ENCODE results near the gene SLC25A25. TPM values are rescaled to one million over a fixed set of nuclear protein-coding genes. Genes with fewer than 3 reads are reported as not detected.
A peak's percentile ranks its signal among the peaks of the same experiment; 100 is the strongest.

SLC25A25 gene
- total and polyA plus RNA-seq, 9 of the 15 experiments (the other 6 are each of a cell fraction or from before 2014, with no cell fraction given) = 0.07 to 35.9 (median 23.2) TPM

GRCh38 chr9:128082151-128082550 is 14.1 kb downstream of the SLC25A25 start (continued):
- TF ChIP-seq ZNF707 (CRISPR knock-in tag; conservative IDR thresholded peaks at IDR 0.05) = 0 out of 2 replicates have a peak, but pooled peaks have one; percentile 15
- no peak for TF ChIP-seq ZNF512 (tag; IDR thresholded peaks at IDR 0.05)
- peak; percentile 82 for TF ChIP-seq SOX6 (IDR thresholded peaks at IDR 0.05)
- TF ChIP-seq NCOA4 (IDR thresholded peaks at IDR 0.05; ENCODE audit: partially characterized antibody) = no peak
- TF ChIP-seq CLOCK (CRISPR knock-in tag; IDR thresholded peaks at IDR 0.05; ENCODE audit: borderline replicate concordance) = no peak
- TF ChIP-seq EWSR1 (IDR thresholded peaks at IDR 0.05; ENCODE audit: borderline replicate concordance, low read depth, partially characterized antibody) = no peak
- no peak for TF ChIP-seq THRAP3 (IDR thresholded peaks at IDR 0.05; ENCODE audit: borderline replicate concordance)
- peak; percentile 75; the same call in 1 of the 2 replicates for TF ChIP-seq SMARCE1 (IDR thresholded peaks at IDR 0.05)
- TF ChIP-seq ZBTB49 (CRISPR knock-in tag; IDR thresholded peaks at IDR 0.05; ENCODE audit: borderline replicate concordance) = no peak
- TF ChIP-seq ZNF212 (CRISPR knock-in tag; IDR thresholded peaks at IDR 0.05) = no peak
- TF ChIP-seq MAFF (IDR thresholded peaks at IDR 0.05; ENCODE audit: low read length) = peak; percentile 93
- no peak for TF ChIP-seq RBM17 (IDR thresholded peaks at IDR 0.05; ENCODE audit: borderline replicate concordance, low read depth, low read length)
- TF ChIP-seq SRF (CRISPR knock-in tag; IDR thresholded peaks at IDR 0.05) = peak in 1 of 2 experiments; percentile 31; a peak in 1 of 4 replicates
- TF ChIP-seq HLTF (IDR thresholded peaks at IDR 0.05) = no peak
- TF ChIP-seq ZNF77 (CRISPR knock-in tag; IDR thresholded peaks at IDR 0.05) = no peak
- TF ChIP-seq CBFB (CRISPR knock-in tag; IDR thresholded peaks at IDR 0.05) = no peak
- peak; percentile 83 to 86 for TF ChIP-seq NRF1 (conservative IDR thresholded peaks at IDR 0.05 in 1 of 2, IDR thresholded peaks at IDR 0.05 in 1 of 2)
- no peak for TF ChIP-seq FOS (IDR thresholded peaks at IDR 0.05; ENCODE audit: extremely low read depth, insufficient read length)
- no peak for TF ChIP-seq ZNF766 (CRISPR knock-in tag; conservative IDR thresholded peaks at IDR 0.05)
- TF ChIP-seq MAFG (tag; conservative IDR thresholded peaks at IDR 0.05) = peak; percentile 95
- TF ChIP-seq YY1 (IDR thresholded peaks at IDR 0.05; ENCODE audit: borderline replicate concordance in 1 of 3, control insufficient read depth in 1 of 3, extremely low read depth in 1 of 3, insufficient read depth in 3 of 3, insufficient read length in 1 of 3, insufficient replicate concordance in 2 of 3, low read depth in 1 of 3, low read length in 2 of 3) = no peak
- TF ChIP-seq ZEB2 (IDR thresholded peaks at IDR 0.05) = peak; percentile 85; the same call in 1 of the 2 replicates
